Mucosa of descending colon (tissue), 3 donors: ENCODE results near the gene BSG. TPM values are rescaled to one million over a fixed set of nuclear protein-coding genes. Genes with fewer than 3 reads are reported as not detected.

Source experiments
- ATAC-seq: fragments of 200-7000 bp; cut with Tn5 transposase; one replicate; pipeline ENCODE4 v1.9.1; 2020; ENCODE audit warnings: mild to moderate bottlenecking, moderate library complexity
- DNase-seq, 3 donors: peaks; one replicate each; pipeline ENCODE4 v3.0.0-alpha.2; 2020
- H3K36me3 ChIP-seq: fragments of 200-600 bp; one replicate; pipeline ENCODE4 v1.8.0; 2021; ENCODE audit warnings: low read depth, mild to moderate bottlenecking
- H3K4me1 ChIP-seq: fragments of 200-600 bp; one replicate; pipeline ENCODE4 v1.8.0; 2021; ENCODE audit warnings: low read depth, mild to moderate bottlenecking
- H3K4me3 ChIP-seq: fragments of 200-600 bp; one replicate; pipeline ENCODE4 v1.8.0; 2021; ENCODE audit warnings: mild to moderate bottlenecking
- H3K9me3 ChIP-seq: fragments of 200-600 bp; one replicate; pipeline ENCODE4 v1.8.0; 2021; ENCODE audit warnings: mild to moderate bottlenecking
- CTCF ChIP-seq: fragments of 200-600 bp; IDR thresholded peaks from one replicate; pipeline ENCODE4 v1.8.0; 2022; ENCODE audit warnings: antibody characterized with exemption, mild to moderate bottlenecking
- intact Hi-C, 2 donors: fragments of 100-400 bp; cut with DNase I in 1 of 2; cut with micrococcal nuclease in 1 of 2; formaldehyde crosslinking; loops; one replicate each; pipeline versions ENCODE4 v1.11.0 to v1.11.1; 2022; cut with DNase I, micrococcal nuclease
- total RNA-seq, 3 donors: library from RNA; stranded (reverse); fragmentation: NEBNext Ultra II Directional in 2 of 3; extraction: Animal tissue kit (Norgen Biotek cat#: 25700) in 2 of 3; gene quantifications; one replicate each; pipeline versions ENCODE4 v1.2.1 to v1.2.4, GENCODE V29; 2021 to 2023
- donor health status: DM: no; HTN: no; CAD: no; lungs with moderate emphysema.
- donor health status: DM: no; HTN: no; CAD: no.
- donor health status: DM: no; HTN: yes; CAD: no.

BSG gene
- total RNA-seq, 3 donors from 2014 or later, result 695 to 1,536 (median 896) TPM

- no peak overlapping the region for H3K4me3 ChIP-seq
- intact Hi-C loops, result no loop called here
- DNase-seq, result no peak
- peaks cover 10% of the 10 kb centered on the region for H3K4me1 ChIP-seq
- TF ChIP-seq CTCF, result no peak
- ATAC-seq, result no peak
- no peaks in the 10 kb centered on the region for H3K9me3 ChIP-seq
- H3K36me3 ChIP-seq, result no peaks in the 10 kb centered on the region
These were observed 35.1 kb downstream of the BSG start for GRCh38 chr19:607301-608154.

DNA sequence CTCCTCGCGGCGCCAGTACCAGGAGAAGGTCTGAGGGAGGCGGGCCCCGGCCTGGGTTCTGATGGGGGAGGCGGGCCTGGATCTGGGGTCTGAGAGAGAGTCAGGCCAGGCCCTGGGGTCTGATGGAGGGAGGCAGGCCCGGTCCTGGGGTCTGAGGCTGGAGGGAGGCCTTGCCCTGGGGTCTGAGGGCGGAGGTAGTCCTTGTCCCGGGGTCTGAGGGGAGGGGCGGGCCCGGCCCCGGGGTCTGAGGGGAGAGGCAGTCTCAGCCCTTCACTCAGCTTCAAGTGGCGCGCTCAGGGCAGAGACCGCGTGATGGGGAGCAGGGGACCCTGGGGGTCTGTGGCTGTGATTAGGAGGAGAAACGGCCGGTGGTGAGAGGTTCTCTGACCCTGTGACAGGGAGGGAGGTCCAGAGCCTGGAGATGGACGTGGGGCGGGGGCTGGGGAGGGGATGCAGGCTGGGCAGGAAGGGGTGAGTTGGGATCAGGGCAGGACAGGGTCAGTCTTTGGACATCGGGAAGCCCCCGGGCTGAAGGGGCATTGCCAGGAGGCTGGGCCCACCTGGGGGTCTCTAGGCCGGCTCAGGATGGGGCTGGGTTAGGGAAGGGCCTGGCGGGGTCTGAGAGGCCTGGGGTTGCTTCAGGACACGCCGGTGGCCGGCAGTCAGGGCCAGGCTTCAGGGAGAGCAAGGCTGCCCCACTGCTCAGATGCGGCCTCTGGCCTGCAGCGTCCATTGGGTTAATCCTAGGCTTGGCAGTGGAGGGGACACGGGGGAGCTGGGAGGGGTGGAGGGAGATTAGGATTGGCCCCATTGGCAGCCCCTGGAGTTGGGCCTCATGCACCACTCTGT is 36.0 kb downstream of the BSG start:
- Histone ChIP-seq H3K4me1 (peaks cover 10% of the 10 kb centered on the region), H3K9me3 (no peaks in the 10 kb centered on the region), H3K4me3 (no peak overlapping the region), H3K36me3 (no peaks in the 10 kb centered on the region)
- no peak for TF ChIP-seq CTCF
- no peak for ATAC-seq
- no peak for DNase-seq
- intact Hi-C loops, result no loop called here

DNA sequence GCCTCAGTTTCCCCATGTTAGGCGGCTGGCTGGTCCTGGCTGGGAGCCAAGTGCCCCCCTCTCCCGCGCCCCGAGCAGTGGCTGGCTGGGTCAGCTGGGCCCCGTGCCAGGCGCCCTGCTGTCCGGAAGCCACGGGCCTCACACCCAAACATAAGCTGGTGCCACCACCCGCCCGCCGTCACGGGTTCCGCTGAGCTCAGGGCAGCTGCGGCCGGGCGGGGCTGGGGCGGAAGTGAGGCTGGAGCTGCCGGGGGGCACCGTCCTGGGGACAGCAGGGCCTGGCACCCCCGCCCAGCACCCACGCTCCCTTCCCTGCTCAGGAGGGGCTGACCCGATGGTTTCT is 36.6 kb downstream of the BSG start:
- intact Hi-C loops, result no loop called here
- peaks cover 10% of the 10 kb centered on the region for H3K4me1 ChIP-seq
- no peak for TF ChIP-seq CTCF
- no peaks in the 10 kb centered on the region for H3K9me3 ChIP-seq
- H3K4me3 ChIP-seq, result no peak overlapping the region
- DNase-seq (peak; percentile 27 to 78 (median 56)), ATAC-seq (peak; percentile 57)
- no peaks in the 10 kb centered on the region for H3K36me3 ChIP-seq

GRCh38 chr19:610071-610800 is 37.8 kb downstream of the BSG start:
- TF ChIP-seq CTCF, result no peak
- no peaks in the 10 kb centered on the region for H3K36me3 ChIP-seq
- no peaks in the 10 kb centered on the region for H3K9me3 ChIP-seq
- ATAC-seq (peak; percentile 59), DNase-seq (no peak)
- H3K4me1 ChIP-seq, result peaks cover 10% of the 10 kb centered on the region
- intact Hi-C loops, result no loop called here
- H3K4me3 ChIP-seq, result no peak overlapping the region

DNA sequence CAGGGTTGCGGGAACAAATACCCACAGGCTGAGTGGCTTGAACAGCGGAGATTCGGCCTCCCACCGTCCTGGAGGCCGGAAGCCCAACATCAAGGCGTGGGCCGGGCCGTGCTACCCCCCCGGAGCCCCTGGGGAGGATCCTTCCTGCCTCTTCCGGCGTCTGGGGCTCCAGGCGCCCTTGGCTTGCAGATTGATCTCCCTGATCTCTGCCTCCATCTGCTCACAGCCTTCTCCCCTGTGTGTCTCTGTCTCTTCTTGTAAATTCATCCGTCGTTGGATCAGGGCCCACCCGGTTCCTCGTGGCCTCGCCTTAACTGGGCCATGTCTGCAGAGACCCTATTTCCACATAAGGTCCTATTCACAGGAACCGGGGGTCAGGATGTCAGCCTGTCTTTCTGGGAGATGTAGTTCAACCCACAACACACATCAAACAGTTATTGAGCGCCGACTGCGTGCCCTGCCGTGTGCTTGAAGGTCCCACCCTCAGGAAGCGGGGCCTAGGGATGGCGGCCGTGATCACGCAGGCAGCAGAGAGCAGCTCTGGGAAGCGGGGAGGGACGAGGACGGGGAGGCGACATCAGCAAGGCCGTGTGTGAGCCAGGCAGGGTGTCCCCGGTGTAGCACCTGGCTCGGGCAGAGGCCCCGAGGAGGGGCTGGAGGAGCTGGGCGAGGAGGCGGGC is 38.5 kb downstream of the BSG start:
- no peaks in the 10 kb centered on the region for H3K9me3 ChIP-seq
- no peaks in the 10 kb centered on the region for H3K36me3 ChIP-seq
- ATAC-seq (peak; percentile 66), DNase-seq (peak in 2 of 3 donors; percentile 27 to 76)
- H3K4me1 ChIP-seq, result peaks cover 10% of the 10 kb centered on the region
- no peak overlapping the region for H3K4me3 ChIP-seq
- no peak for TF ChIP-seq CTCF
- intact Hi-C loops, result no loop called here
